Transverse colon (tissue), 4 donors: ENCODE data around the gene OR11H12.
"Not testable (repeated sequence)": the region's sequence is repeated elsewhere in the genome, so short reads cannot be mapped to it uniquely, and the experiment has no call there.

ENCODE experiments used
- POLR2AphosphoS5 ChIP-seq, 3 donors: sonication (generic); formaldehyde crosslinking; IDR thresholded peaks; one replicate each; pipeline ENCODE4 v1.6.1; 2016; ENCODE audit warnings: antibody characterized with exemption in 3 of 3
- TF ChIP-seq, protein P1 (sequence below), 5 experiments: fragments of 200-600 bp in 3 of 5; fragments of 450-650 bp in 2 of 5; sonication (generic) in 3 of 5; IDR thresholded peaks; 1 replicate in 2 of 5; 2 replicates in 3 of 5; pipeline ENCODE4 v1.5.1; 2016 to 2017; ENCODE audit warnings: antibody characterized with exemption in 5 of 5, inconsistent platforms in 3 of 5, mild to moderate bottlenecking in 2 of 5, moderate library complexity in 1 of 5

DNA sequence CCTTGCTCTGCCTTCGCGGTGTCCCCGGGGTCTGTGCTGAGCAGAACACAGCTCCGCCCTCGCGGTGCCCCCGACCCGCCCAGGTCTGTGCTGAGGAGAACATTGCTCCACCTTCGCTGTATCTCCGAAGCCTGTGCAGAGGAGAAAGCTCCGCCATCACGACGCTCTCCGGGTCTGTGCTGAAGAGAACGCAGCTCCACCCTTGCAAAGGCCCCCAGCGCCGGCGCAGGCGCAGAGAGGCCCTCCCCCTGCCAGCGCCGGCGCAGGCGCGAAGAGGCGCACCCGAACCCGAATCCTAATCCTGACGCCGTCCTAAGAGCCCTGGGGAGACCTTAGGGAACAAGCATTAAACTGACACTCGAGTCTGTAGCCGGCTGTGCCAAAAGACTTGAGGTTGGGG, 18.0 kb upstream of the OR11H12 start:
- TF ChIP-seq, protein P1, sequence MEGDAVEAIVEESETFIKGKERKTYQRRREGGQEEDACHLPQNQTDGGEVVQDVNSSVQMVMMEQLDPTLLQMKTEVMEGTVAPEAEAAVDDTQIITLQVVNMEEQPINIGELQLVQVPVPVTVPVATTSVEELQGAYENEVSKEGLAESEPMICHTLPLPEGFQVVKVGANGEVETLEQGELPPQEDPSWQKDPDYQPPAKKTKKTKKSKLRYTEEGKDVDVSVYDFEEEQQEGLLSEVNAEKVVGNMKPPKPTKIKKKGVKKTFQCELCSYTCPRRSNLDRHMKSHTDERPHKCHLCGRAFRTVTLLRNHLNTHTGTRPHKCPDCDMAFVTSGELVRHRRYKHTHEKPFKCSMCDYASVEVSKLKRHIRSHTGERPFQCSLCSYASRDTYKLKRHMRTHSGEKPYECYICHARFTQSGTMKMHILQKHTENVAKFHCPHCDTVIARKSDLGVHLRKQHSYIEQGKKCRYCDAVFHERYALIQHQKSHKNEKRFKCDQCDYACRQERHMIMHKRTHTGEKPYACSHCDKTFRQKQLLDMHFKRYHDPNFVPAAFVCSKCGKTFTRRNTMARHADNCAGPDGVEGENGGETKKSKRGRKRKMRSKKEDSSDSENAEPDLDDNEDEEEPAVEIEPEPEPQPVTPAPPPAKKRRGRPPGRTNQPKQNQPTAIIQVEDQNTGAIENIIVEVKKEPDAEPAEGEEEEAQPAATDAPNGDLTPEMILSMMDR (IDR thresholded peaks at IDR 0.05): not testable (repeated sequence)
- TF ChIP-seq POLR2AphosphoS5 (IDR thresholded peaks at IDR 0.05): not testable (repeated sequence)
